Measurements from ENCODE around the gene SEMA4D. TPM values are rescaled to one million over a fixed set of nuclear protein-coding genes. Genes with fewer than 3 reads are reported as not detected.

Gene SEMA4D
- total RNA-seq, 4 donors from 2014 or later = 7.9 to 14.1 (median 10.6) TPM

DNA sequence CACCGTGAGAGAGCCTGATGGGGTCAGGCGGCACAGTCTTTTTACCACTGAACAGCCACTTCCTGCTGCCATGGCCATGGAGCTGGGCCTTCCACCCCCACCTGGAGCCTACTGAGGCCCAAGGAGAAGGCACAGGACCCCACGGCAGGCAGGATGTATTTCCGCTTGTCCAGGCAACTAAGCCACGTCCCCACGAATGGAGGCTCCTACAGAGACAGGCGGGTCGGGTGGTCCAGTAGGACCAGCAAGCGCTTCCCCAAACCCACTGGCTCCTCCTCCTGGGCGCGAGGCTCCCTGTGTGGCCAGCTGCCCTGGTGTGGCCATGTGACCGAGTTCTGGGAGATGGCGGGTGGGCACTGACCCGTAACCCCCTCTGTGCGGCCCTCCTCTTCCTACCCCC, 113.1 kb downstream of the SEMA4D start:
- Histone ChIP-seq H3K27me3 (no peaks in the 10 kb centered on the region), H3K27ac (replicated peaks in 1 of 4) (no peak overlapping the region), H3K4me1 (peaks cover 0 to 13% (median 10%) of the 10 kb centered on the region in 4 donors), H3K9me3 (no peaks in the 10 kb centered on the region), H3K4me3 (no peak overlapping the region), H3K36me3 (peaks cover 9 to 84% (median 54%) of the 10 kb centered on the region in 4 donors)
- intact Hi-C loops (cut with DNase I) = no loop called here
- 94% methylated on average over 14 of the region's 15 CpGs for WGBS
- DNase-seq (ENCODE audit: extremely low spot score) = no peak
- TF ChIP-seq EP300 (IDR thresholded peaks at IDR 0.05) = no peak
- TF ChIP-seq POLR2A (IDR thresholded peaks at IDR 0.05; ENCODE audit: low read depth) = no peak
- TF ChIP-seq, protein P1, sequence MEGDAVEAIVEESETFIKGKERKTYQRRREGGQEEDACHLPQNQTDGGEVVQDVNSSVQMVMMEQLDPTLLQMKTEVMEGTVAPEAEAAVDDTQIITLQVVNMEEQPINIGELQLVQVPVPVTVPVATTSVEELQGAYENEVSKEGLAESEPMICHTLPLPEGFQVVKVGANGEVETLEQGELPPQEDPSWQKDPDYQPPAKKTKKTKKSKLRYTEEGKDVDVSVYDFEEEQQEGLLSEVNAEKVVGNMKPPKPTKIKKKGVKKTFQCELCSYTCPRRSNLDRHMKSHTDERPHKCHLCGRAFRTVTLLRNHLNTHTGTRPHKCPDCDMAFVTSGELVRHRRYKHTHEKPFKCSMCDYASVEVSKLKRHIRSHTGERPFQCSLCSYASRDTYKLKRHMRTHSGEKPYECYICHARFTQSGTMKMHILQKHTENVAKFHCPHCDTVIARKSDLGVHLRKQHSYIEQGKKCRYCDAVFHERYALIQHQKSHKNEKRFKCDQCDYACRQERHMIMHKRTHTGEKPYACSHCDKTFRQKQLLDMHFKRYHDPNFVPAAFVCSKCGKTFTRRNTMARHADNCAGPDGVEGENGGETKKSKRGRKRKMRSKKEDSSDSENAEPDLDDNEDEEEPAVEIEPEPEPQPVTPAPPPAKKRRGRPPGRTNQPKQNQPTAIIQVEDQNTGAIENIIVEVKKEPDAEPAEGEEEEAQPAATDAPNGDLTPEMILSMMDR (IDR thresholded peaks at IDR 0.05) = no peak
- no peak for TF ChIP-seq POLR2AphosphoS5 (IDR thresholded peaks at IDR 0.05)

DNA sequence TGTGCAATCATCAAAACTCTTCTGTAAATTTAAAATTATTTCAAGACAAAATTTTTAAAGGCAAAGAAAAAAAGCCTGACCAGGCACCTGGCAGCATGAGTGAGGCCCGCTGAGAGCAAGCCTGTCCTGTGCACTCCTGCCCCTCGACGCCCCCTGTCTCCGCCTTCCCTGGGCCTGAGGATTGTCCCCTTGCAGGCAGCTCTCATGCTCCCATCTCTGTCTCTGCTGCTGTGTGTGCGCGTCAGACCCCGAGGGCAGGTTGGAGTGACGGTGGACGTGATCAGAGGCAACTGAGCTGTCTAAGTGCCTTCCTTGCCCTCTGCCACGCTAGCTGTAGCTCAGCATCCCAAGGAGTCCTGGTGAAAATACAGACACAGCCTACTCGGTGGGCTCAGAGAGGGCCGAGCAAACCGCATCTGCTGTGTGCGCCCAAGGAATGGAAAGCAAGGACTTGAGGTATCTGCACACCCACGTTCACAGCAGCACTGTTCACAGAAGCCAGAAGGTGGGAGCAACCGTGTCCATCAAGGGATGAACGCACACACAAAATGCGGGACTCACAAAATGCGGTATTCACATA, 114.1 kb downstream of the SEMA4D start:
- H3K4me3 ChIP-seq = no peak overlapping the region
- H3K4me1 ChIP-seq = peaks cover 0 to 13% (median 10%) of the 10 kb centered on the region in 4 donors
- no peaks in the 10 kb centered on the region for H3K9me3 ChIP-seq
- peaks cover 9 to 84% (median 55%) of the 10 kb centered on the region in 4 donors for H3K36me3 ChIP-seq
- 90% methylated on average over 19 of the region's 19 CpGs for WGBS
- DNase-seq (ENCODE audit: extremely low spot score) = no peak
- no peak overlapping the region for H3K27ac ChIP-seq (replicated peaks in 1 of 4)
- intact Hi-C loops (cut with DNase I) = no loop called here
- H3K27me3 ChIP-seq = no peaks in the 10 kb centered on the region
- no peak for TF ChIP-seq POLR2AphosphoS5 (IDR thresholded peaks at IDR 0.05)
- TF ChIP-seq POLR2A (IDR thresholded peaks at IDR 0.05; ENCODE audit: low read depth) = no peak
- no peak for TF ChIP-seq EP300 (IDR thresholded peaks at IDR 0.05)
- TF ChIP-seq, protein P1 (IDR thresholded peaks at IDR 0.05) = no peak

DNA sequence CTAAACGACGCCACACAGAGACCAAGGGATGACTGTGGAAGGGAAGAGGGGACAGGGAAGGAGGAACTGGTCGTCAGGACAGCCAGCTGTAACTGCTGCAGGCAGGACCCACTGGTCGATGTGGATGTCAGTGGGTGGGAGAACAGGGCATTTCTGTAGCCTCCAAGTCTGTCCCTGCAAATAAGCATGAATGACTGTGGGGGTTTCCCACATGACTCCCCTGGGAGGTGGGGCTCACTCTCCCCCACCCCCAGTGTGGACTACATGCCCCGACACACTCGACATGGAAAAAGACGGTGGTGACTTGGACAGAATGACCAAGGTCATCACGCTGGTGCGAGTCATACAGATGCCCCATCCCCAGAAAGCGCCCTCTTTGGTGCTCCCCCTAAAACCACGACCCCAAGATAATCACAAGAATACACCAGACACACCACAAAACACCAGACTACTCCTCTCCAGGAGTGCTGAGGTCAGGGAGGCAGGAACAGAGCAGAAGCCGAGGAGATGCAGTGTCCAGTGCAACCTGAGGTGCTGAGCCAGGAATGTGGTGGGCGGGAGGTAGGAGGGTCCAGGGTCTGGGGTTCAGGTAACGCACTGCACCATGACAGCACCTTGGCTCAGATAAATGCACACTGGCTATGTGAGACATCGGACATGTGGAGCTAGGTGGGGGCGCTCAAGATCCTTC, 114.7 kb downstream of the SEMA4D start:
- TF ChIP-seq POLR2AphosphoS5 (IDR thresholded peaks at IDR 0.05) = no peak
- 90% methylated on average over 14 of the region's 16 CpGs for WGBS
- H3K9me3 ChIP-seq = no peaks in the 10 kb centered on the region
- H3K27me3 ChIP-seq = no peaks in the 10 kb centered on the region
- intact Hi-C loops (cut with DNase I) = no loop called here
- no peak for DNase-seq (ENCODE audit: extremely low spot score)
- peaks cover 0 to 8% (median 6%) of the 10 kb centered on the region in 4 donors for H3K4me1 ChIP-seq
- H3K36me3 ChIP-seq = peaks cover 9 to 84% (median 54%) of the 10 kb centered on the region in 4 donors
- H3K4me3 ChIP-seq = no peak overlapping the region
- no peak overlapping the region for H3K27ac ChIP-seq (replicated peaks in 1 of 4)

DNA sequence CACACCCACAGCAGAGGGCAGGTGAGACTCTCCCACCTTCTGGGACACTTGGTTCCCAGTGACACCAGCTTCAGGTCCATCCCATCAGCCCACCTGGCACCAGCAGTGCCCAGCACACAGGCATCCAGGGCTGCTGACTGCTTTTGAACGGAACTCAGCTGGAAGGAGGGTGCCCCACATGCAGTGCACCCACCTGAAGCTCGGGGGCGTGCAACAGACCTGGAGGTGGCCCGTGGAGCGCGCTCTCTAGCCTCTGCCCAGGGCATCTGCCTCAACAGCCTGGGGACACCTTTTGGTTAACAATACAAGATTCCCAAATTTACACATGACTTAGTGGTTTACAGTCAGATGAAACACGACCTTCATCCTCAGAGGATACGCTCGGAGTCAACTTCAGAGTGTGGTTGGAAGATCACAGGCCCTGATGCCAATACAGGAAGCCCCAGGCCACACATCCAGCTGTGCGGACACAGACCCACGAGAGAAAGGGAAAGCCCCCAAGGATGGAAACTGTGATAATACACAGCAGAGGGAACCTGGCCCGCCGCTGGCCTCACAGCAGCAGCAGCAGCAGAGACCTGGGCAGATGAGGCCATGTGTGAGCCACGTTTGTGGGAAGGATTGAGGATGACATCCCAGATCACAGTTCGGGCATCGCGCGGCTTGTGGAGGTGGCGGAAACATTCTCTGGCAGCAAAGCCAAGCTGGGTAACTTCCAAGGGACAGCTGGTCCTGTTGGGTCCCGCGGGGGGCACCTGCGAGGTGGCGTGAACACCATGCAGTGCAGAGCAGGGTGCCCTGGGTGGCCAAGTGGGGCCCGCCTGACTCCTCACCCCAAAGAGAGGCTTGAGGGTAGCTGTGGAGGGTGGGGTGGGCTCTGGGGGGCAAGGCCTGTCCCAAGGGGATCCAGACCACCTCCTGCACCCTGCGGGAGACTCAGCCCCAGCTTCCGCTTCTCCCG, 115.6 kb downstream of the SEMA4D start:
- TF ChIP-seq, protein P1 (IDR thresholded peaks at IDR 0.05) = no peak
- no peak for TF ChIP-seq POLR2AphosphoS5 (IDR thresholded peaks at IDR 0.05)
- TF ChIP-seq EP300 (IDR thresholded peaks at IDR 0.05) = no peak
- DNase-seq (ENCODE audit: extremely low spot score) = no peak
- Histone ChIP-seq H3K4me1 (no peaks in the 10 kb centered on the region), H3K27me3 (no peaks in the 10 kb centered on the region), H3K9me3 (no peaks in the 10 kb centered on the region), H3K27ac (replicated peaks in 1 of 4) (no peak overlapping the region), H3K4me3 (no peak overlapping the region), H3K36me3 (peaks cover 4 to 84% (median 53%) of the 10 kb centered on the region in 4 donors)
- intact Hi-C loops (cut with DNase I) = no loop called here
- WGBS = 83% methylated on average over 24 of the region's 27 CpGs

DNA sequence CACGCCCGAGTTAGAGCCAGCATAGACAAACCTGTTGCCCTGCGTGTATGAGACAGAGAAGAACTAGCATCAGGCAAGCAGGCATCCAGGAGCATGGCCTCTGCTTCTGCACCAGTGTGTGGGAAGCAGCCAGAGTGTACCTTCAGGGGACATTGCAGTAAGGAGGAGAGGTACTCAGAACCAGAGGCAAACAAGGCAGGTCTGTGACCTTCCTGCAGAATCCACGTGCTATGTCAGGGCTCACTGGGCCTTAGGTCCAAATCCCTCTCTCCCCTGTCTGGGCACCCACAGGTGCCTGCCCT, 116.7 kb downstream of the SEMA4D start:
- TF ChIP-seq EP300 (IDR thresholded peaks at IDR 0.05) = no peak
- TF ChIP-seq POLR2A (IDR thresholded peaks at IDR 0.05; ENCODE audit: low read depth) = no peak
- TF ChIP-seq POLR2AphosphoS5 (IDR thresholded peaks at IDR 0.05) = no peak
- TF ChIP-seq, protein P1 (IDR thresholded peaks at IDR 0.05) = no peak
- Histone ChIP-seq H3K27me3 (no peaks in the 10 kb centered on the region), H3K27ac (replicated peaks in 1 of 4) (no peak overlapping the region), H3K9me3 (no peaks in the 10 kb centered on the region), H3K4me3 (no peak overlapping the region), H3K36me3 (peaks cover 0 to 82% (median 49%) of the 10 kb centered on the region in 4 donors), H3K4me1 (no peaks in the 10 kb centered on the region)
- 94% methylated on average over 4 of the region's 4 CpGs for WGBS
- DNase-seq (ENCODE audit: extremely low spot score) = no peak
- intact Hi-C loops (cut with DNase I) = no loop called here
